Hepatocyte (in vitro differentiated cells): ENCODE results near the gene ARMH3.

Experiments
- EZH2 ChIP-seq: fragments of 200-600 bp; sonication (generic); IDR thresholded peaks from 2 replicates; pipeline ENCODE4 v1.6.1; 2016; ENCODE audit warnings: antibody characterized with exemption, mild to moderate bottlenecking, borderline replicate concordance
- EZH2phosphoT487 ChIP-seq: fragments of 200-600 bp; sonication (generic); IDR thresholded peaks from one replicate; pipeline ENCODE4 v1.6.1; 2018; ENCODE audit warnings: antibody characterized with exemption, mild to moderate bottlenecking, low read depth, moderate library complexity; ENCODE audit not compliant: unreplicated experiment, severe bottlenecking
- TF ChIP-seq, protein P1 (sequence below): fragments of 200-600 bp; sonication (generic); IDR thresholded peaks from 2 replicates; pipeline ENCODE4 v1.5.1; 2016; ENCODE audit warnings: antibody characterized with exemption, mild to moderate bottlenecking; ENCODE audit not compliant: poor library complexity

- TF ChIP-seq, protein P1, sequence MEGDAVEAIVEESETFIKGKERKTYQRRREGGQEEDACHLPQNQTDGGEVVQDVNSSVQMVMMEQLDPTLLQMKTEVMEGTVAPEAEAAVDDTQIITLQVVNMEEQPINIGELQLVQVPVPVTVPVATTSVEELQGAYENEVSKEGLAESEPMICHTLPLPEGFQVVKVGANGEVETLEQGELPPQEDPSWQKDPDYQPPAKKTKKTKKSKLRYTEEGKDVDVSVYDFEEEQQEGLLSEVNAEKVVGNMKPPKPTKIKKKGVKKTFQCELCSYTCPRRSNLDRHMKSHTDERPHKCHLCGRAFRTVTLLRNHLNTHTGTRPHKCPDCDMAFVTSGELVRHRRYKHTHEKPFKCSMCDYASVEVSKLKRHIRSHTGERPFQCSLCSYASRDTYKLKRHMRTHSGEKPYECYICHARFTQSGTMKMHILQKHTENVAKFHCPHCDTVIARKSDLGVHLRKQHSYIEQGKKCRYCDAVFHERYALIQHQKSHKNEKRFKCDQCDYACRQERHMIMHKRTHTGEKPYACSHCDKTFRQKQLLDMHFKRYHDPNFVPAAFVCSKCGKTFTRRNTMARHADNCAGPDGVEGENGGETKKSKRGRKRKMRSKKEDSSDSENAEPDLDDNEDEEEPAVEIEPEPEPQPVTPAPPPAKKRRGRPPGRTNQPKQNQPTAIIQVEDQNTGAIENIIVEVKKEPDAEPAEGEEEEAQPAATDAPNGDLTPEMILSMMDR = no peak
- TF ChIP-seq EZH2phosphoT487 = no peak
- TF ChIP-seq EZH2 = no peak
Observed at GRCh38 chr10:101845893-101846292, 210.1 kb downstream of the ARMH3 start.
